ENCODE data around the gene ELANE. TPM values are rescaled to one million over a fixed set of nuclear protein-coding genes. Genes with fewer than 3 reads are reported as not detected.

The ELANE gene
- total RNA-seq, 1 donor from 2014 or later: 0.58 TPM

- no peaks in the 10 kb centered on the region for H3K36me3 ChIP-seq
- intact Hi-C loops (cut with micrococcal nuclease): no loop called here
- DNase-seq: no peak
- H3K4me3 ChIP-seq: no peak overlapping the region
- no peaks in the 10 kb centered on the region for H3K9me3 ChIP-seq (replicated peaks)
- no peak overlapping the region for H3K27ac ChIP-seq (replicated peaks)
- peaks cover 15% of the 10 kb centered on the region for H3K4me1 ChIP-seq
- peaks cover 45% of the 10 kb centered on the region for H3K27me3 ChIP-seq (ENCODE audit: low read depth)
- no peak for TF ChIP-seq CTCF (IDR thresholded peaks at IDR 0.05; ENCODE audit: borderline replicate concordance)
These were observed 28.5 kb upstream of the ELANE start for GRCh38 chr19:823565-824121.

GRCh38 chr19:824885-825284 lies 27.2 kb upstream of the ELANE start:
- TF ChIP-seq CTCF (IDR thresholded peaks at IDR 0.05; ENCODE audit: borderline replicate concordance): no peak

GRCh38 chr19:825897-826644 lies 26.0 kb upstream of the ELANE start:
- no peak overlapping the region for H3K27ac ChIP-seq (replicated peaks)
- no peak for TF ChIP-seq CTCF (IDR thresholded peaks at IDR 0.05; ENCODE audit: borderline replicate concordance)
- H3K4me3 ChIP-seq: no peak overlapping the region
- H3K36me3 ChIP-seq: no peaks in the 10 kb centered on the region
- intact Hi-C loops (cut with micrococcal nuclease): no loop called here
- no peak for DNase-seq
- H3K9me3 ChIP-seq (replicated peaks): no peaks in the 10 kb centered on the region
- peaks cover 64% of the 10 kb centered on the region for H3K27me3 ChIP-seq (ENCODE audit: low read depth)
- peaks cover 15% of the 10 kb centered on the region for H3K4me1 ChIP-seq

More at GRCh38 chr19:824885-825284, 27.2 kb upstream of the ELANE start:
- intact Hi-C loops (cut with micrococcal nuclease): no loop called here
- DNase-seq: no peak
- H3K27ac ChIP-seq (replicated peaks): no peak overlapping the region
- H3K9me3 ChIP-seq (replicated peaks): no peaks in the 10 kb centered on the region
- peaks cover 15% of the 10 kb centered on the region for H3K4me1 ChIP-seq
- peaks cover 53% of the 10 kb centered on the region for H3K27me3 ChIP-seq (ENCODE audit: low read depth)
- H3K36me3 ChIP-seq: no peaks in the 10 kb centered on the region
- H3K4me3 ChIP-seq: no peak overlapping the region

- Histone ChIP-seq H3K36me3 (no peaks in the 10 kb centered on the region), H3K4me1 (peaks cover 3% of the 10 kb centered on the region), H3K27ac (replicated peaks) (no peak overlapping the region), H3K9me3 (replicated peaks) (no peaks in the 10 kb centered on the region), H3K4me3 (no peak overlapping the region), H3K27me3 (ENCODE audit: low read depth) (peaks cover 64% of the 10 kb centered on the region)
- DNase-seq: no peak
- intact Hi-C loops (cut with micrococcal nuclease): no loop called here
- no peak for TF ChIP-seq CTCF (IDR thresholded peaks at IDR 0.05; ENCODE audit: borderline replicate concordance)
These were observed 24.8 kb upstream of the ELANE start for GRCh38 chr19:827314-827709.

GRCh38 chr19:827710-828321 lies 24.3 kb upstream of the ELANE start, which contains the start of gene AZU1:
Gene AZU1 (plus strand): TSS chr19:827837. CDS start chr19:827847, 10 bp downstream.
- intact Hi-C loops (cut with micrococcal nuclease): no loop called here
- H3K27ac ChIP-seq (replicated peaks): no peak within 1 kb of the TSS
- H3K9me3 ChIP-seq (replicated peaks): no peaks in the 10 kb centered on the region
- no peaks in the 10 kb centered on the region for H3K4me1 ChIP-seq
- no peak within 1 kb of the TSS for H3K4me3 ChIP-seq
- H3K27me3 ChIP-seq (ENCODE audit: low read depth): peaks cover 62% of the 10 kb centered on the region
- H3K36me3 ChIP-seq: no peaks in the 10 kb centered on the region
- TF ChIP-seq CTCF (IDR thresholded peaks at IDR 0.05; ENCODE audit: borderline replicate concordance): no peak
- no peak for DNase-seq
